Tibial nerve (tissue), 4 donors: Measurements from ENCODE around the gene TMEM132E.

Experiments
- EP300 ChIP-seq, 2 donors: sonication (generic); formaldehyde crosslinking; IDR thresholded peaks; one replicate each; pipeline ENCODE4 v1.6.1; 2017; ENCODE audit warnings: antibody characterized with exemption in 2 of 2, mild to moderate bottlenecking in 1 of 2
- POLR2A ChIP-seq, 2 donors: fragments of 450-650 bp; IDR thresholded peaks; one replicate each; pipeline ENCODE4 v1.6.1; 2017; ENCODE audit warnings: antibody characterized with exemption in 2 of 2, mild to moderate bottlenecking in 2 of 2, moderate library complexity in 2 of 2
- TF ChIP-seq, protein P1 (sequence below), 5 experiments: fragments of 200-600 bp in 3 of 5; fragments of 450-650 bp in 2 of 5; sonication (generic) in 3 of 5; IDR thresholded peaks; one replicate each; pipeline ENCODE4 v1.5.1; 2016 to 2019; ENCODE audit warnings: antibody characterized with exemption in 5 of 5, mild to moderate bottlenecking in 3 of 5, moderate library complexity in 2 of 5

DNA sequence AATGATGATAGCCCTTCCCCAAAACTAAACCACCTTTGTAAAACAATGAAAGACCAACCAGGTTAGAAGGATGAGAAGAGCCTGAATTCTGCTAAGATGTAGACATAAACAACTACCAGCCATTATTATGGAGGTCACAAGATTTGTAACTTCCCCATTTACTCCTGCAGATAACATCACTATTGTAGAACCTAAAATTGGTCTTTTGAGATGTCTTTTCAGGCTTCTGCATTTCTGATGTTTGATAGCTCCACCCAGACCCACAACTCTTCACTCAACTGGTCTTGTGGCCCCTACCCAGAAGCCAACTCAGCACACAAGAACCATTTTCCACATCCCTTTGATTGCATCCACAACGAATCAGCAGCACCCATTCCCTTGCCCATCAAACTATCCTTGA, 100.8 kb downstream of the TMEM132E start:
- TF ChIP-seq, protein P1, sequence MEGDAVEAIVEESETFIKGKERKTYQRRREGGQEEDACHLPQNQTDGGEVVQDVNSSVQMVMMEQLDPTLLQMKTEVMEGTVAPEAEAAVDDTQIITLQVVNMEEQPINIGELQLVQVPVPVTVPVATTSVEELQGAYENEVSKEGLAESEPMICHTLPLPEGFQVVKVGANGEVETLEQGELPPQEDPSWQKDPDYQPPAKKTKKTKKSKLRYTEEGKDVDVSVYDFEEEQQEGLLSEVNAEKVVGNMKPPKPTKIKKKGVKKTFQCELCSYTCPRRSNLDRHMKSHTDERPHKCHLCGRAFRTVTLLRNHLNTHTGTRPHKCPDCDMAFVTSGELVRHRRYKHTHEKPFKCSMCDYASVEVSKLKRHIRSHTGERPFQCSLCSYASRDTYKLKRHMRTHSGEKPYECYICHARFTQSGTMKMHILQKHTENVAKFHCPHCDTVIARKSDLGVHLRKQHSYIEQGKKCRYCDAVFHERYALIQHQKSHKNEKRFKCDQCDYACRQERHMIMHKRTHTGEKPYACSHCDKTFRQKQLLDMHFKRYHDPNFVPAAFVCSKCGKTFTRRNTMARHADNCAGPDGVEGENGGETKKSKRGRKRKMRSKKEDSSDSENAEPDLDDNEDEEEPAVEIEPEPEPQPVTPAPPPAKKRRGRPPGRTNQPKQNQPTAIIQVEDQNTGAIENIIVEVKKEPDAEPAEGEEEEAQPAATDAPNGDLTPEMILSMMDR (IDR thresholded peaks at IDR 0.05): no peak
- TF ChIP-seq POLR2A (IDR thresholded peaks at IDR 0.05): no peak
- no peak for TF ChIP-seq EP300 (IDR thresholded peaks at IDR 0.05)
